ENCODE data around the gene RASSF5.

DNA sequence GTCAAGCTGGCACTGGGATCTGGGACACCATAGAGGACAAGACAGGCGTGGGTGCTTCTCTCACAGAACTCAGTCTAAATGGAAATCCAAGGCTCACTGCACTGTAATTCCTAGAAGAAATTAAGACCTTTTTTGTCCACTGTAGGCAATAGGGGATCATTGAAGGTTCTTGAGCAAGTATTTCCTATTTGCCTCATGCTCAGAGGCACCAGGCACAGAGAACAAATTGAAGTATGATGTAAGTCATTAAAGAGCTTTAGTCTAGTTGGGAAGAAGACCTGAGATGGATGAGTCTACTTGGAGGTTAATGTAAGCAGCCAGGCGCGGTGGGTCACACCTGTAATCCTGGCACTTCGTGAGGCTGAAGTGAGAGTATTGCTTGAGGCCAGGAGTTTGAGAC, 70.3 kb downstream of the RASSF5 start:
- TF ChIP-seq, protein P1, sequence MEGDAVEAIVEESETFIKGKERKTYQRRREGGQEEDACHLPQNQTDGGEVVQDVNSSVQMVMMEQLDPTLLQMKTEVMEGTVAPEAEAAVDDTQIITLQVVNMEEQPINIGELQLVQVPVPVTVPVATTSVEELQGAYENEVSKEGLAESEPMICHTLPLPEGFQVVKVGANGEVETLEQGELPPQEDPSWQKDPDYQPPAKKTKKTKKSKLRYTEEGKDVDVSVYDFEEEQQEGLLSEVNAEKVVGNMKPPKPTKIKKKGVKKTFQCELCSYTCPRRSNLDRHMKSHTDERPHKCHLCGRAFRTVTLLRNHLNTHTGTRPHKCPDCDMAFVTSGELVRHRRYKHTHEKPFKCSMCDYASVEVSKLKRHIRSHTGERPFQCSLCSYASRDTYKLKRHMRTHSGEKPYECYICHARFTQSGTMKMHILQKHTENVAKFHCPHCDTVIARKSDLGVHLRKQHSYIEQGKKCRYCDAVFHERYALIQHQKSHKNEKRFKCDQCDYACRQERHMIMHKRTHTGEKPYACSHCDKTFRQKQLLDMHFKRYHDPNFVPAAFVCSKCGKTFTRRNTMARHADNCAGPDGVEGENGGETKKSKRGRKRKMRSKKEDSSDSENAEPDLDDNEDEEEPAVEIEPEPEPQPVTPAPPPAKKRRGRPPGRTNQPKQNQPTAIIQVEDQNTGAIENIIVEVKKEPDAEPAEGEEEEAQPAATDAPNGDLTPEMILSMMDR (IDR thresholded peaks at IDR 0.05): no peak
- TF ChIP-seq POLR2A (IDR thresholded peaks at IDR 0.05): no peak
